GM19372 (cell line): Measurements from ENCODE around the gene JAG2.

Source experiments
- ATAC-seq: cut with Tn5 transposase; IDR thresholded peaks from one replicate; pipeline ENCODE4 v1.9.1; 2021; ENCODE audit warnings: mild to moderate bottlenecking, low read depth, moderate library complexity; ENCODE audit not compliant: unreplicated experiment

JAG2 gene

GRCh38 chr14:105167303-105168092 lies 1.1 kb downstream of the JAG2 start:
- ATAC-seq = no peak

- no peak for ATAC-seq
These were observed 1.8 kb downstream of the JAG2 start for GRCh38 chr14:105166571-105167302.

- no peak for ATAC-seq
These were observed 2.7 kb downstream of the JAG2 start for GRCh38 chr14:105165761-105166485.

GRCh38 chr14:105165134-105165704 lies 3.4 kb downstream of the JAG2 start:
- ATAC-seq = no peak

- ATAC-seq = no peak
These were observed 5.4 kb downstream of the JAG2 start for GRCh38 chr14:105163040-105163742.

- ATAC-seq = no peak
These were observed 6.0 kb downstream of the JAG2 start for GRCh38 chr14:105162669-105162979.

- ATAC-seq = no peak
These were observed 6.5 kb downstream of the JAG2 start for GRCh38 chr14:105161964-105162668.

GRCh38 chr14:105161309-105161708 lies 7.3 kb downstream of the JAG2 start:
- ATAC-seq = no peak

GRCh38 chr14:105160776-105161175 lies 7.8 kb downstream of the JAG2 start:
- no peak for ATAC-seq

- ATAC-seq = no peak
These were observed 9.2 kb downstream of the JAG2 start for GRCh38 chr14:105159344-105159743.

- no peak for ATAC-seq
These were observed 9.8 kb downstream of the JAG2 start for GRCh38 chr14:105158794-105159193.

- no peak for ATAC-seq
These were observed 10.7 kb downstream of the JAG2 start for GRCh38 chr14:105157872-105158271.

- ATAC-seq = no peak
These were observed 11.9 kb downstream of the JAG2 start for GRCh38 chr14:105156414-105157375.

- no peak for ATAC-seq
These were observed 12.7 kb downstream of the JAG2 start for GRCh38 chr14:105155681-105156413.

GRCh38 chr14:105155071-105155651 lies 13.4 kb downstream of the JAG2 start:
- ATAC-seq = no peak

- no peak for ATAC-seq
These were observed 14.1 kb downstream of the JAG2 start for GRCh38 chr14:105154476-105154871.

GRCh38 chr14:105153739-105154475 lies 14.7 kb downstream of the JAG2 start:
- no peak for ATAC-seq
